ENCODE measurements around the gene ACAA1.
"Not testable (repeated sequence)": the region's sequence is repeated elsewhere in the genome, so short reads cannot be mapped to it uniquely, and the experiment has no call there.

The ACAA1 gene

GRCh38 chr3:38153221-38153620 lies 16.3 kb upstream of the ACAA1 start:
- no peak for DNase-seq

- no peak for DNase-seq
Observed at GRCh38 chr3:38152609-38153008, 15.7 kb upstream of the ACAA1 start.

GRCh38 chr3:38151667-38152265 lies 14.8 kb upstream of the ACAA1 start:
- DNase-seq = no peak

GRCh38 chr3:38150780-38151528 lies 14.0 kb upstream of the ACAA1 start:
- DNase-seq = no peak

GRCh38 chr3:38149708-38150107 lies 12.8 kb upstream of the ACAA1 start:
- no peak for DNase-seq

- DNase-seq = no peak
Observed at GRCh38 chr3:38148311-38148882, 11.5 kb upstream of the ACAA1 start.

GRCh38 chr3:38147421-38147820 lies 10.5 kb upstream of the ACAA1 start:
- DNase-seq = no peak

GRCh38 chr3:38146504-38146903 lies 9.6 kb upstream of the ACAA1 start:
- no peak for DNase-seq

GRCh38 chr3:38143511-38143910 lies 6.6 kb upstream of the ACAA1 start:
- DNase-seq = no peak

GRCh38 chr3:38142959-38143358 lies 6.0 kb upstream of the ACAA1 start:
- DNase-seq = no peak

GRCh38 chr3:38141952-38142273 lies 5.0 kb upstream of the ACAA1 start:
- no peak for DNase-seq

GRCh38 chr3:38141173-38141951 lies 4.4 kb upstream of the ACAA1 start:
- DNase-seq = no peak

GRCh38 chr3:38140326-38141172 lies 3.6 kb upstream of the ACAA1 start:
- DNase-seq = no peak

GRCh38 chr3:38139652-38140051 lies 2.7 kb upstream of the ACAA1 start:
- no peak for DNase-seq

GRCh38 chr3:38139191-38139590 lies 2.3 kb upstream of the ACAA1 start:
- no peak for DNase-seq

- DNase-seq = no peak
Observed at GRCh38 chr3:38138349-38139190, 1.6 kb upstream of the ACAA1 start, which contains the start of gene MYD88. Gene MYD88, plus strand, starts transcription at chr3:38138661. Its CDS starts 40 bp downstream, at chr3:38138701.

- DNase-seq = no peak
Observed at GRCh38 chr3:38137615-38138348, 855 bp upstream of the ACAA1 start.

GRCh38 chr3:38136393-38136776 lies 542 bp downstream of the ACAA1 start:
- DNase-seq = no peak

GRCh38 chr3:38135621-38136277 lies 1.2 kb downstream of the ACAA1 start:
- DNase-seq = not testable (repeated sequence)

- DNase-seq = not testable (repeated sequence)
Observed at GRCh38 chr3:38134517-38135143, 2.3 kb downstream of the ACAA1 start.
